ENCODE data around the gene RAB1A.
"Not testable (repeated sequence)": the region's sequence is repeated elsewhere in the genome, so short reads cannot be mapped to it uniquely, and the experiment has no call there.

RAB1A gene

GRCh38 chr2:65129826-65130663 lies at the start of gene RAB1A:
Gene RAB1A, minus strand, starts transcription at chr2:65130106. Its CDS starts 191 bp downstream, at chr2:65129915.
- peak within 1 kb of the TSS; percentile 90 to 99 (median 97) for H3K27ac ChIP-seq

GRCh38 chr2:65177751-65178442 lies 48.0 kb upstream of the RAB1A start:
- Histone ChIP-seq H3K27ac (no peak overlapping the region), H3K4me3 (no peak overlapping the region)

More at GRCh38 chr2:65129826-65130663, at the start of gene RAB1A:
- H3K4me3 ChIP-seq: peak within 1 kb of the TSS; percentile 90 to 97 (median 93)

DNA sequence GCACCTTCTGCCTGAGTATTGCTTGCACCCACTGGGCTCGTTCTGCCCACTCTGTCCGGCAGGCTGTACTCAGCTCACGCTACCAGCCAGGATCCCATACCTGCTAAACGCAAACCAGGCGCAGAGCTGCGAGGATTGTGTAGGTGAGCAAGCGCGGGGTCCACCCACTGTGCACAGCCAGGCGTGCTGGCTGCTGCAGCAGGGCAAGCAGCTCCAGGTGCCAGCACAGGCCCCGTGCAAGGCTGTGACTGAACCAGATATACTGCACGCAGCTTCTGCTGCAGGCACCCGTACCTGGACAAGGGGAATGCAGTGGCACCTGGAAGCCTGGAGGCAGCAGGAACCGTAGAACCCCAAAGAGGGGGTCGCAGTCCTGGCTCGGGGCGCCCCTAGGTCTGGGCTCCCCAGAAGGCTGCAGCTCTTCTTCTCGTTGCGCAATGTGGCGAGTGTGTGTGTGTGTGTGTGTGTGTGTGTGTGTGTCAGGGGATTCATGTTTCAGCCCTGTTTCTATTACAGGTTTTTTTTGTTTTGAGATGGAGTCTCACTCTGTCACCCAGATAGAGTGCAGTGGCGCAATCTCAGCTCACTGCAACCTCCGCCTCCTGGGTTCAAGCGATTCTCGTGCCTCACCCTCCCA lies 46.1 kb upstream of the RAB1A start:
- H3K4me3 ChIP-seq: no peak overlapping the region
- no peak overlapping the region for H3K27ac ChIP-seq

DNA sequence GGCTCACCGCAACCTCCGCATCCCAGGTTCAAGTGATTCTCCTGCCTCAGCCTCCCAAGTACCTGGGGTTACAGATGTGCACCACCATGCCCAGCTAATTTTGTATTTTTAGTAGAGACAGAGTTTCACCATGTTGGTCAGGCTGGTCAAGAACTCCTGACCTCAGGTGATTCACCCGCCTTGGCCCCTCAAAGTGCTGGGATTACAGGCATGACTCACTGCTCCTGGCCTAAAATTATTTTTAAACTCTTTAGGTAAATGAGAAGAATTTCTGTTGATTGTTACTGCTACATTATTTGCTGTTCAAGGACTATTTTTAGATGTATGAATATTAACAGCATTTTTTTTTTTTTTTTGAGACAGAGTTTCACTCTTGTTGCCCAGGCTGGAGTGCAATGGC lies 44.1 kb upstream of the RAB1A start:
- not testable (repeated sequence) for H3K27ac ChIP-seq, H3K4me3 ChIP-seq

- Histone ChIP-seq H3K27ac (no peak overlapping the region), H3K4me3 (no peak overlapping the region)
Observed at GRCh38 chr2:65172994-65173790, 43.3 kb upstream of the RAB1A start.

DNA sequence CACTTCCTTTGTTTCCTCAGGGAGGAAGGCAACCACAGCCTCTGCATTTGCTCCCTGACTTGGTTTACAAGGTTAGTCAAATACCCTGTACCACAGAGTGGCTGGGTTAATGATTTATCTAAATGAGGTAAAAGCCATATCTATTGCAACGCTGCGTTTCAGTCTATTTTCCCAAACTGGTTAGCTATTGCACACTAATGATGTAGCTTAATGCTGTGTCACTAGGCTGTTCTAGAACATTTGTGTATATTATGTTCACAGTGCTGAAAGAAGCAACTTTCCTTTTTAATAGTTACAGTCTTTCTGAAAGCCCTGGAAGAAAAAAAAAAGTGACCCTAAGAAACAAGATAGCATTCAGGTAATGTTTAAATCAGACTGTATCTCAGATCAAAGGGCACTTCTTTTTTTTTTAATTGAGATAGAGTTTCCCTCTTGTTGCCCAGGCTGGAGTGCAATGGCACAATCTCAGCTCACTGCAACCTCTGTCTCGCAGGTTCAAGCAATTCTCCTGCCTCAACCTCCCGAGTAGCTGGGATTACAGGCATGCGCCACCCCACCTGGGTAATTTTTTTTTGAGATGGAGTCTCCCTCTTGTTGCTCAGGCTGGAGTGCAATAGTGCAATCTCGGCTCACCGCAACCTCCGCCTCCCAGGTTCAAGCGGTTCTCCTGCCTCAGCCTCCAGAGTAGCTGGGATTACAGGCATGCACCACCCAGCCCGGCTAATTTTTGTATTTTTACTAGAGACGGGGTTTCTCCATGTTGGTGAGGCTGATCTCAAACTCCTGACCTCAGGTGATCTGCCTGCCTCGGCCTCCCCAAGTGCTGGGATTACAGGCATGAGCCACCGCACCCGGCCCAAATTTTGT lies 40.9 kb upstream of the RAB1A start:
- not testable (repeated sequence) for H3K27ac ChIP-seq, H3K4me3 ChIP-seq

DNA sequence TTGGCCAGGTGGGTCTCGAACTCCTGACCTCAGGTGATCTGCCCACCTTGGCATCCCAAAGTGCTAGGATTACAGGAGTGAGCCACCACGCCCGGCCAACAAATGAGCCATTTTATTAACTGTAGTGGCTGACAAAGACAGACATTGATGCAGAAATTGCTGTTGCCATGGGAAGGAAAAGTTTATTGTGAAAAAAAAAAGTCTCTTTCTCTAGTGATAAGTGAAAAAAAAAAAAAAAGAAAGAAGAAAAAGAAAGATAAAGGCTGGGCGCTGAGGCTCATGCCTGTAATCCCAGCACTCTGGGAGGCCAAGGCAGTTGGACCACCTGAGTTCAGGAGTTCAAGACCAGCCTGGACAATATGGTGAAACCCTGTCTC lies 39.8 kb upstream of the RAB1A start:
- Histone ChIP-seq H3K27ac (no peak overlapping the region), H3K4me3 (no peak overlapping the region)

GRCh38 chr2:65165558-65165957 lies 35.7 kb upstream of the RAB1A start:
- no peak overlapping the region for H3K4me3 ChIP-seq
- H3K27ac ChIP-seq: peak overlapping the region in 4 of 21 experiments; percentile 12 to 28 (median 22)

DNA sequence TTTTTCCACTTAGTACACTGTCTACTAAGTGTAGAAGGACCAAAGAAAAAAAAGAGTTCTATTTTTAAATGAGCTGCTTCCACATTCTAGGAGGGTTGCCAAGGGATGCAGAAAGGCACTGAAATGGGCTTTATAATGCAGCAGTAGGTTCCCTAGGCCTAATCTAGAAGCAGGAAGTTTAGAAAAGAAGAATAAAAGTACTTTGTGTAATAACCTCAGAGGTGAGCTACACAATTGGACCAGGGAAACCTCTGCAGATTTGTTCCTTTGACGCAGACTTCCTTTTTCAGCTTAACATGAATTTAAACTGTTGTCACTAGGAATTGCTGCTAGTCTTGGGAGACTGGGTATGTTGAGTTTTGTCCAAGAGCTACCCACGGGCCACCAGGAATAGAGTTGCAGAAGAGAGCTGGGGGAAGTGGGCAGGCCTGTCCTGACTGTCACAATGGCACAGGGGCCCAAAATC lies 34.6 kb upstream of the RAB1A start:
- Histone ChIP-seq H3K27ac (peak overlapping the region in 4 of 21 experiments; percentile 12 to 65 (median 26)), H3K4me3 (no peak overlapping the region)

DNA sequence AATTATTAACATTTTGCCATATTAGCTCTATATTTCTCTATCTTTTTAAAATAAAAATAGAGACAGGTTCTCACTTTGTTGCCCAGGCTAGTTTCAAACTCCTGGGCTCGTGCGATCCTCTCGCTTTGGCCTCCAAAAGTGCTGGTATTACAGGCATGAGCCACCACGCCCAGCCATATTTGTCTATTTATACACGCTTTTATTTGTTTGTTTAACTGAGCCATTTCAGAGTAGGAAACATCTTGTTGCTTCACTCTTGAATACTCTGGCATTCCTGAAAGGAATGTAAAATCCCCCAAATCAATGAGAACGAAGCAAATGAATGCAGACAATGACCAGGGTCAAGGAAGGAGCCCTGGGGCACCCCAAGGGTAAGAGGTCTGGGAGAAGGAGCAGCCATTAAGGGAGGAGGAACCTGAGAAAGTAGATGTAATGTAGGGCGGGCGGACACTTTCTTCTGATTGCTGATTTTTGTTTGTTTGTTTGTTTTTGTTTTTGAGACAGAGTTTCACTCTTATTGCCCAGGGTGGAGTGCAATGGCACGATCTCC lies 31.7 kb upstream of the RAB1A start:
- Histone ChIP-seq H3K27ac (no peak overlapping the region), H3K4me3 (no peak overlapping the region)

DNA sequence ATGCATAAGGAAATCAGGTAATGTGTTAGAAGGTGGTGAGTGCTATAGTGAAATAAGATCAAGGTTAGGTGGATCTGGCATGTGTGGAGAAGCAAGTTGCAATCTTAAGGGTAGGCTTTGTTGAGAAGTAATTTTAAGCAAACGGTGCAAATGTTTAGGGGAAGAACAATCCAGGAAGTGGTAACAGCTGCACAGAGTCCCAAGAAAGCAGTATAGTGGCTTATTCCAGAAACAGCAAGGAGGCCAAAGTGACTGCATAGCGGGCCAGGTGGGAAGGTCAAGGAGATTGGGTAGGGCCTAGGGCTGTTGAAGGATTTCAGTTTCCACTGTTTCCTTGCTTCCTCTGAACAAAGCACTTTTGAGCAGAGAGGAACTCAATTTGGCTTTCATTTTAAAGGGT lies 30.0 kb upstream of the RAB1A start:
- Histone ChIP-seq H3K4me3 (no peak overlapping the region), H3K27ac (no peak overlapping the region)

- Histone ChIP-seq H3K4me3 (no peak overlapping the region), H3K27ac (no peak overlapping the region)
Observed at GRCh38 chr2:65159261-65159660, 29.4 kb upstream of the RAB1A start.

DNA sequence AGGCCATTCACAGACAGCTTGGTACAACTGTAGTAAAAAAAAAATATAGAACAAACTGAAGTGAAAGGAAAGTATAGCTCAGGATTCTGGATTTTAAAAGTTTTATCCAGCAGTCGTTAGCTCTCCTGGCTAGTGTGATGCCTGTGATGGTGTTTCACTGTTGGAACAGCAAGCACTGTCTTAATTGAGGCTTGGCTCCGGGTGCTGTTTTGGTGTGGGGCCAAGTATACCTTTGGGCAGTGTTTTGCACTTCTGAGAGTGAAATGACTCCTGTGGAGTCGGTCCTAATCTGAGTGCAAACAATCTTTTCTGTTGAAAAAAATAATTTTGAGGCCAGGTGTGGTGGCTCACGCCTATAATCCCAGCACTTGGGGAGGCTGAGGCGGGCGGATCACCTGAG lies 28.7 kb upstream of the RAB1A start:
- no peak overlapping the region for H3K27ac ChIP-seq
- no peak overlapping the region for H3K4me3 ChIP-seq

GRCh38 chr2:65157856-65158255 lies 27.9 kb upstream of the RAB1A start:
- H3K4me3 ChIP-seq, H3K27ac ChIP-seq: not testable (repeated sequence)

- Histone ChIP-seq H3K4me3 (no peak overlapping the region), H3K27ac (no peak overlapping the region)
Observed at GRCh38 chr2:65156041-65156440, 26.1 kb upstream of the RAB1A start.

GRCh38 chr2:65153515-65153914 lies 23.6 kb upstream of the RAB1A start:
- H3K4me3 ChIP-seq: no peak overlapping the region
- H3K27ac ChIP-seq: no peak overlapping the region

DNA sequence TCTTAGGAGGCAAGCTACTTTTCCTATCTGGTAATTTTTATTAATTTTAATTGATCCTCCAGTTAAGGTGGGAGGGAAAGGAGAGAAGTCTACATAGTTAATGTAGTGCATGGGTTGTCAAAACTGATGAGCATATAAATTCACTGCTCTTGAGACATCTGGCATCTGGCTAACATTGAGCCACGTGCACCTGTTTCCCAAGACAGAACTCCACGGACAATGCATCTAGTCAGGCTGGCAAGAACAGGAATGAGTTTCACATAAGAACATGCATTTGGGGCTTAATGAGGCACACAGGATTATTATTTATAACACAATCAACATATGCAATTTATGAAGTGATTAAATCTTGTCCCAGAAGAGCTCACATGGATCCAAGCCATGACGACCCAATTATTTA lies 16.2 kb upstream of the RAB1A start:
- H3K4me3 ChIP-seq: no peak overlapping the region
- no peak overlapping the region for H3K27ac ChIP-seq

DNA sequence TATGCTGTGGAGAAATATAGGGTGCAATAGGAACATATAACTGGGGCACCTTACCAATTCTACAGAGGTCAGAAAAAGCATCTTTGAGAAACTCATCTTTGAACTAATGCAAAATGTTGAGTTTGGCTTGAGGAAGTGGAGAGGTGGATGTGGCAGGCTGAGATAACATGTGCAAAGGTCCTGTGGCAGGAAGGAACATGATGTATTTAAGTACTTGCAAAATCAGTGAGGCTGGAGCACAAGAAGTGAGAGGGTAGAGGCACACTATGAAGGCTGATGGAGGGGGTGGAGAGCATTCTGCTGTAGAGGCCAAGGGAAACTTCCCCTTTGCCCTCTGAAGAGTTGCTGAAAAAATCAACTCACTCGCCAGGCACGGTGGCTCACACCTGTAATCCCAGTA lies 14.7 kb upstream of the RAB1A start:
- H3K4me3 ChIP-seq: no peak overlapping the region
- no peak overlapping the region for H3K27ac ChIP-seq

- H3K27ac ChIP-seq: no peak overlapping the region
Observed at GRCh38 chr2:65142515-65142914, 12.6 kb upstream of the RAB1A start.

More at GRCh38 chr2:65142515-65142914, 12.6 kb upstream of the RAB1A start:
- H3K4me3 ChIP-seq: no peak overlapping the region

All from skin epidermis (tissue), 12 donors.